ENCODE results near the gene EIPR1.
"Not testable (repeated sequence)": the region's sequence is repeated elsewhere in the genome, so short reads cannot be mapped to it uniquely, and the experiment has no call there.

Gene EIPR1

GRCh38 chr2:3357926-3358325 lies 19.7 kb downstream of the EIPR1 start:
- DNase-seq (ENCODE audit: low read depth, low spot score) = no peak

GRCh38 chr2:3357446-3357845 lies 20.2 kb downstream of the EIPR1 start:
- not testable (repeated sequence) for DNase-seq (ENCODE audit: low read depth, low spot score)

- DNase-seq (ENCODE audit: low read depth, low spot score) = no peak
Observed at GRCh38 chr2:3356799-3357198, 20.8 kb downstream of the EIPR1 start.

- DNase-seq (ENCODE audit: low read depth, low spot score) = no peak
Observed at GRCh38 chr2:3355951-3356569, 21.6 kb downstream of the EIPR1 start.

- DNase-seq (ENCODE audit: low read depth, low spot score) = no peak
Observed at GRCh38 chr2:3354986-3355385, 22.6 kb downstream of the EIPR1 start.

- no peak for DNase-seq (ENCODE audit: low read depth, low spot score)
Observed at GRCh38 chr2:3349211-3349693, 28.4 kb downstream of the EIPR1 start.

- no peak for DNase-seq (ENCODE audit: low read depth, low spot score)
Observed at GRCh38 chr2:3348767-3349166, 28.9 kb downstream of the EIPR1 start.

- no peak for DNase-seq (ENCODE audit: low read depth, low spot score)
Observed at GRCh38 chr2:3345621-3346020, 32.0 kb downstream of the EIPR1 start.

- no peak for DNase-seq (ENCODE audit: low read depth, low spot score)
Observed at GRCh38 chr2:3344897-3345296, 32.7 kb downstream of the EIPR1 start.

GRCh38 chr2:3343012-3343411 lies 34.6 kb downstream of the EIPR1 start:
- no peak for DNase-seq (ENCODE audit: low read depth, low spot score)

- no peak for DNase-seq (ENCODE audit: low read depth, low spot score)
Observed at GRCh38 chr2:3342324-3342723, 35.3 kb downstream of the EIPR1 start.

- no peak for DNase-seq (ENCODE audit: low read depth, low spot score)
Observed at GRCh38 chr2:3341336-3341735, 36.3 kb downstream of the EIPR1 start.

- DNase-seq (ENCODE audit: low read depth, low spot score) = no peak
Observed at GRCh38 chr2:3340144-3340543, 37.5 kb downstream of the EIPR1 start.

- DNase-seq (ENCODE audit: low read depth, low spot score) = no peak
Observed at GRCh38 chr2:3338340-3338739, 39.3 kb downstream of the EIPR1 start.

- DNase-seq (ENCODE audit: low read depth, low spot score) = no peak
Observed at GRCh38 chr2:3336844-3337243, 40.8 kb downstream of the EIPR1 start.

GRCh38 chr2:3334392-3335345 lies 42.9 kb downstream of the EIPR1 start:
- DNase-seq (ENCODE audit: low read depth, low spot score) = no peak

- no peak for DNase-seq (ENCODE audit: low read depth, low spot score)
Observed at GRCh38 chr2:3332133-3332532, 45.5 kb downstream of the EIPR1 start.

GRCh38 chr2:3329491-3329890 lies 48.1 kb downstream of the EIPR1 start:
- DNase-seq (ENCODE audit: low read depth, low spot score) = no peak

GRCh38 chr2:3326871-3327270 lies 50.7 kb downstream of the EIPR1 start:
- no peak for DNase-seq (ENCODE audit: low read depth, low spot score)

GRCh38 chr2:3326182-3326537 lies 51.5 kb downstream of the EIPR1 start:
- DNase-seq (ENCODE audit: low read depth, low spot score) = no peak

GRCh38 chr2:3325458-3326181 lies 52.0 kb downstream of the EIPR1 start:
- DNase-seq (ENCODE audit: low read depth, low spot score) = no peak

Measured in smooth muscle cell of the brain vasculature (primary cell).